Airway epithelial cell (primary cell): ENCODE measurements around the gene ZG16. TPM values are rescaled to one million over a fixed set of nuclear protein-coding genes. Genes with fewer than 3 reads are reported as not detected.

Source experiments
- total RNA-seq: library from RNA; depleted of rRNA; stranded (reverse); fragments of >200 nt; gene quantifications from 2 replicates; pipeline ENCODE4 v1.2.3, GENCODE V29; 2015

The ZG16 gene, protein sequence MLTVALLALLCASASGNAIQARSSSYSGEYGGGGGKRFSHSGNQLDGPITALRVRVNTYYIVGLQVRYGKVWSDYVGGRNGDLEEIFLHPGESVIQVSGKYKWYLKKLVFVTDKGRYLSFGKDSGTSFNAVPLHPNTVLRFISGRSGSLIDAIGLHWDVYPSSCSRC
- not detected in 2 replicates for total RNA-seq

DNA sequence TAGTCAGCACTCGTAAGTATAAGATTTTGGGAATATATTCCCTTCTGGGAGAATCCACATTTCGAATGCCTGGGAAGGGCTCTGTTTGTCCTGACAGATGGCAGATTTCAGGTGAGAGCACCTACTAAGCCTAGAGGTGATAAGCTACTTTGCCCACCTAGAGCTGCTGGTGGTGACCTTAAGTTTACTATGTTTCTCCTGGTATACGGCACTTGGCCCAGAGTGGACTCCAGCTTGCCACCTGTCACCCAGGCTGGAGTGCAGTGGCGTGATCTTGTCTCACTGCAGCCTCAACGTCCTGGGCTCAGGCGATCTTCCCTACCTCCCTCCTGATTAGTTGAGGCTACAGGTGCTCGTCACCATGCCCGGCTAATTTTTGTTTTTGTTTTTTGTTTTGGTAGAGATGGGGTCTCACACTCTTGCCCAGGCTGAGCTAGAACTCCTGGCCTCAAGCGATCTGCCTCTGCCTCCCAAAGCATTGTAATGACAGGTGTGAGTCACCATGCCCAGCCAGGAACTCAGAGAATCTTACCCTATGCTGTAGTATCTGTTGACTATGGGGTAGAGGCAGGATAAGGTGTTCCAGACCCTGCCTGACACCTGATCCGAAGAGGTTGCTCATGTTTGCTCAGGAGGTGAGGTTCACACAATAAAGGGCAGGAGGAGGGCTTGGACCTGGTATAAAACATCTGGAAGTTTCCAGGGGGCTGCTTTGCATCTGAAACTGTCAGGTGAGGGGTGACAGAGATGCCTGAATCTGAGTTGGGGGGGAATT, at the start of gene ZG16:
TSS of gene ZG16 (plus strand) at position 681 of the 775 bp plus-strand sequence. CDS start 1,011 bp downstream, outside the sequence.

DNA sequence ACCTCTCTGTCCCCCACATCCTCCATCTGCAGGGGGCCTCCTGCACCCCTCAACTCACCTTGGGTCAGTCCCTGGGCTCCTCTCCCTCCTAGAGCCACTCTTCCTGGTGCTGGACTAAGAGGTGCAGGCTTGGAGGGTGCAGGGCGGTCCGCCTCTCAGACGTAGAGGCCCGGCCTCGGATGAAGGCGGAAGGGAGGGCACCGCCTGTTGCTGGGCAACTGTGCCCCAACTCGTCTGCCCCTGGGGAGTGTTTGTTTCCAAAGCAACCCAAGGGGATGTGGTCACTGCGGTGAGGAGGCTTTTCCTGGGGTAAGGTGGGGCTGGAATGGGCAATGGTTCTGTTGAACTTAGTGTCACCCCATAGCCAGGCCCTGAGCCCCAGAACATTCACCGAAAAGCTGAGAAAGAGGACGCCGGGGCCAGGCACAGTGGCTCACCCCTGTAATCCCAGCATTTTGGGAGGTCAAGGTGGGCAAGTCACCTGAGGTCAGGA, 32.2 kb upstream of the ZG16 start, which contains the start of gene C16orf54:
TSS of gene C16orf54 (minus strand) at position 138 of the 493 bp plus-strand sequence. CDS start 1,039 bp downstream, outside the sequence.

DNA sequence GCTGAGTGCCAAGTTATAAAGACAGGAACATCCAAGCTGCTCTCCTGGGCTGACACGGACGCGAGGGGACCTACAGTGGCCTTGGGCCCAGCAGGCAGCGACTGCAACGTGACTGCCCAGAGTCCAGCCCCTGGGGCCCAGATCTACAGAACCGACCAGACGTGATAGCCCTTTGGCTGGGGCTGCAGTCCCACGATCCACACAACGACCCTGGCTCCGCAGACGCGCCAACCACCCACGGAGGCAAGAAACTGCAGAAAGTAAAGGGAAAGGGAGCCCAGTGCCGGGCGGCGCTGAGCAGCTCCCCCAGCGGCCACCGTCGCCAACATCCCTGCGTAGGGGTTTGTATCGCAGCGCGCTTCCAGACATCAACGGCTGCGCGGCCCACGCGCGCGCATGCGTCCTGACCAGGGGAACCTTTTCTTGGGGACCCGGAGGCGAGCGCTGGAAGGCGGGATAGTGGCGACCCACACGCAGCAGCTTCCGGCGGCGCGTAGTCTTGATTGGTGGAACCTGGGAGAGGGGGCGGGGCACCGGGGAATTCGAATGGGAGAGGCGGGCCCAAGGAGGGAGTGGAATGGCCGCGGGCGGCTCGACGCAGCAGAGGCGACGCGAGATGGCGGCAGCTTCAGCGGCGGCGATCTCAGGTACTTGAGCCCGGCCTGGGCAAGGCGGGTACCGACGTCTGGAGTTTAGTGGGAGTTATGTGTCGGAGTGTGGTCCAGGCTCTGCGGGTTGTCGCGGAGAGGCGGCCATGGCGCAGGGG, 12.3 kb downstream of the ZG16 start, which contains the start of gene KIF22:
TSS of gene KIF22 (plus strand) at position 569 of the 766 bp plus-strand sequence. CDS start at position 578, 9 bp downstream.

DNA sequence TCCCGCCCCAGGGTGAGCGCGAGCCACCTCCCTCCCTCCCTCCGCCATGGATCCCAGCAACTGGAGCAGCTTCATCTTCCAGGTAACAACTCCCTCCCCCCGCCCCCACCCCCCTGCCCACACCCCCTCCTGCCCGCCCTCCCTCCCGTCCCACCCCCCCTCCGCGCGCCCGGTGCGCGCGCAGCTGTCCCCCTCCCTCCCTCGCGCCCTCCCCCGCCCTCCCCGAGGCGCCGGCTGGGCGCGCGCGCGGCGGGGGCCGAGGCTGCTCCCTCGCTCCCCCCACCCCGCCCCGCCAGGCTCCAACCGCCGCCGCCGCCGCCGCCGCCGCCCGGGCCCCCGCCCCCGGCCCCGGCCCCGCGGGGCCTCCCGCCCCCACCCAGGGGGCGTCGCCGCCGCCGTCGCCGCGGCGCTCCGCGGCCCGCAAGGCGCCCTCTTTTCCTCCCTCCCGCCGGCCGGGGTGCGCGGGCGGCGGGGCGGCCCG, 28.1 kb downstream of the ZG16 start, which contains the start of gene MAZ:
TSS of gene MAZ (plus strand) at position 431 of the 481 bp plus-strand sequence. CDS start 173 bp downstream, outside the sequence.

DNA sequence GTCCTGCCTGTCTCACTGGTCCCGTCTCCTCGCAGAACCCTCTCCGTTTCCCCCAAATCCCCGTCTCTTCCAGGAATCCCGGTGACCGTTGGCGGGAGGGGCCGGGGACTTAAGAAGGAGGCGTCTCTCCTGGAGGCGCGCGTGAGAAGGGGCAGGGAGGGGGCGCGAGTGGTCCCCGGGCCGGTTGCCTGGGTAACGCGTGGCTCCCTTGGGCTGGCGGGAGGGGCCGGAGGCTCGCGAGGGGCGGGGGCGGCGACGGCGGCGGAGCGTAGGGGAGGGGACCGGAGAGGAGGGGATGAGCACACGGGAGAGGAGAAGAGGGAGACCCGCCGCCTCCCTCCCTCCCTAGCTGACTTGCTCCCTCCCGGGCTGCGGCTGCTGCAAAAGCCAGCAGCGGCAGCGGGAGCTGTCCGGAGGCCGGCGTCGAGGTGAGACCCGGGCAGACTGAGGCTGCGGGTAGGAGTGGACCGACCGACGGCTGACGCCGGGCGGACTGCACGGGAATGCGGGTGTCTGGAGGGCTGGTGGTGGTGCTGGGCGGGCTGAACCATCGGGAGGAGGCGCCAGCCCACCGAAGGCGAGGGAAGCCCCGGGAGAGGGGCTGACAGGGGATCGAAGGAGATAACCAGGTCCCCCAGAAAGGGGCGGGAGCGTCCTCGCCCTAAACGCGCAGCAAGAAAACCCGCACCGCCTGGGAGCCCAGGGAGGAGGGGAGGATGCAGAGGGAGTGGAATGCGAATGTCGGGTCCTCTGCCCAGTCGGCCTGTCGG, 34.0 kb downstream of the ZG16 start, which contains the start of gene PRRT2:
TSS of gene PRRT2 (plus strand) at position 298 of the 770 bp plus-strand sequence. CDS start 862 bp downstream, outside the sequence.

DNA sequence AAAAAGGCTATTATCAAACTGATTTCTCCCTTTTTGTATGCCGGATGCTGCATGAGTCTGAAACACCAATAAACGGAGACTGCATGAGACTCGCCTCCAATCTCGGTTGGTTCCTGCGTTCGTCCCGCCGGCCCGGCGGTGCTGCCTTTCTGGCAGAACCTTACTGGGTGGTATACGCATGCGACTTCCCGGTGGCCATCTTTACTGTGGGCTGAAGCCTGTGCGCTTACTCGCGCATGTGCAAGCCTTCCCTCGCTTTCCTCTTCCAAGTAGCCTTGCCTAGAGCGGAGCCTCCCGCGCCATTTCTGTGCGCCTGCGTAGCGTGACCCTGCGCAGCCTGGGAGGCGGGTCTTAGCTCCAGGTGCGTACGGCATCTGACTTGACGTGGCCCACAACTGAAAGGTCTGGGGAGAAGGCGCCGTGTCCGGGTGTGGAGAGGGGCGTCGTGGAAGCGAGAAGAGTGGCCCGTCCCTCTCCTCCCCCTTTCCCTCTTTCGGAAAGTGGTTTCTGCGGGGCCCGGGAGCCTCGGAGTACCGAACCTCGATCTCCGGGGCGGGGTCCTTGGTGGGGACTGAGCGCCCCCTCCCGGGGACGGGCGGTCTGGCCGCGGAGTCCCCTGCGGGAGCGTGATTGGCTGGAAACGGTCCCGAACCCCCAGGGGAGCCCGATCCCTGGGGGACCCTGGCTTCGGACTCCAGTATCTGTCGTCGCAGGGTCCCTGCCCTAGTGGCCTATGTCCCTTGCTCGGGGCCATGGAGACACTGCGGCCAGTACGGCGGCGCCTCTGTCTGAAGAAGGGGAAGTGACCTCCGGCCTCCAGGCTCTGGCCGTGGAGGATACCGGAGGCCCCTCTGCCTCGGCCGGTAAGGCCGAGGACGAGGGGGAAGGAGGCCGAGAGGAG, 38.0 kb downstream of the ZG16 start, which contains the start of gene PAGR1:
TSS of gene PAGR1 (plus strand) at position 360 of the 901 bp plus-strand sequence. CDS start at position 734, 374 bp downstream.

DNA sequence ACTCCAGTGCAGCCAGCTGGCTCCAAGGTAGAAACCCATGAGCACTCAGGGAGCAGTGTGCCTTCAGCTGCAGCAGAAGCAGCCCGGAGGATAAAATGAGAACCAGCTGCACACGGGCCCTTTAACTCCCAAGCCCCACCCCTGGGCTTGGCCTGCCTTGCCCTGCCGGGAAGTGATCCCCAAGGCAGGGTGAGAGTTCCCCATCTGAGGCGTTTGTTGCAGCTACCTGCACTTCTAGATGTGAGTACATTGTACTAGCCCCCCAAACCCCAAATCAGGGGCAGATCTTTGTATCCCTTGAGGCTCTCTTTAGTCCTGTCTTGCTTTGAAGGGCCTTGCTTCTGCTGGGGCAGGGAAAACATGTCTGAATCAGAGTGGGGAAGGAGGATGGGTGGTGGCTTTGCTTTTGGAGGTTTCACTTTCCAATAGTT, 42.2 kb downstream of the ZG16 start, which contains the start of gene MVP:
TSS of gene MVP (plus strand) at position 192 of the 431 bp plus-strand sequence. CDS start 10,088 bp downstream, outside the sequence.

Other genes with a start within 250 kb of the ZG16 start
- gene SPN, start 115.0 kb upstream of the ZG16 start, total RNA-seq: not detected in 2 replicates
- 1.2 and 2.7 TPM in 2 replicates for gene QPRT, start 99.1 kb upstream of the ZG16 start, total RNA-seq
- not detected in 2 replicates for gene C16orf54, start 32.3 kb upstream of the ZG16 start, total RNA-seq
- gene KIF22, start 12.5 kb downstream of the ZG16 start, total RNA-seq: 51.3 and 68.9 TPM in 2 replicates
- gene MAZ, start 28.3 kb downstream of the ZG16 start, total RNA-seq: 160 and 240 TPM in 2 replicates
- gene PRRT2, start 33.9 kb downstream of the ZG16 start, total RNA-seq: not detected in 2 replicates
- 49.9 and 54.9 TPM in 2 replicates for gene PAGR1, start 37.9 kb downstream of the ZG16 start, total RNA-seq
- gene MVP, start 42.2 kb downstream of the ZG16 start, total RNA-seq: 91.0 and 99.4 TPM in 2 replicates
- gene CDIPT, start 85.0 kb downstream of the ZG16 start, total RNA-seq: 56.8 and 68.1 TPM in 2 replicates
- 9.9 and 11.2 TPM in 2 replicates for gene SEZ6L2, start 121.3 kb downstream of the ZG16 start, total RNA-seq
- gene ASPHD1, start 122.2 kb downstream of the ZG16 start, total RNA-seq: 5.4 and 9.3 TPM in 2 replicates
- 9.0 and 11.5 TPM in 2 replicates for gene KCTD13, start 148.0 kb downstream of the ZG16 start, total RNA-seq
- gene TMEM219, start 183.8 kb downstream of the ZG16 start, total RNA-seq: 86.8 and 109 TPM in 2 replicates
- 37.1 and 37.2 TPM in 2 replicates for gene TAOK2, start 195.6 kb downstream of the ZG16 start, total RNA-seq
- 7.5 and 8.9 TPM in 2 replicates for gene HIRIP3, start 217.4 kb downstream of the ZG16 start, total RNA-seq
- 49.0 and 66.1 TPM in 2 replicates for gene INO80E, start 218.0 kb downstream of the ZG16 start, total RNA-seq
- gene DOC2A, start 232.8 kb downstream of the ZG16 start, total RNA-seq: 0.71 TPM in 1 of 2 replicates, not detected in the other
- gene C16orf92, start 244.9 kb downstream of the ZG16 start, total RNA-seq: not detected in 2 replicates